NB4 (cell line): ENCODE data around the gene DPP10.

Source experiments
- CTCF ChIP-seq: IDR thresholded peaks from one replicate; pipeline ENCODE4 v1.5.1; 2012; ENCODE audit warnings: low read depth, low read length
- MAX ChIP-seq: IDR thresholded peaks from 2 replicates; pipeline ENCODE4 v1.6.1; 2011; ENCODE audit warnings: low read depth, low read length
- MYC ChIP-seq: IDR thresholded peaks from 2 replicates; pipeline ENCODE4 v1.6.1; 2011; ENCODE audit warnings: low read depth, low read length
- POLR2A ChIP-seq: IDR thresholded peaks from 2 replicates; pipeline ENCODE4 v1.6.1; 2011; ENCODE audit warnings: mild to moderate bottlenecking; ENCODE audit not compliant: insufficient read length; ENCODE audit errors: extremely low read depth

GRCh38 chr2:114821055-114821454 is 378.6 kb downstream of the DPP10 start:
- TF ChIP-seq CTCF = no peak
- TF ChIP-seq POLR2A = no peak
- no peak for TF ChIP-seq MAX
- TF ChIP-seq MYC = no peak
